Endothelial cell of umbilical vein (primary cell): Measurements from ENCODE around the gene CKS1B.

Experiments used
- CTCF ChIP-seq, 2 donors: IDR thresholded peaks; 1 replicate in 1 of 2; 2 replicates in 1 of 2; pipeline ENCODE4 v1.5.1; 2011; ENCODE audit warnings: low read length in 2 of 2, mild to moderate bottlenecking in 2 of 2, moderate library complexity in 2 of 2, control low read depth in 1 of 2, inconsistent platforms in 1 of 2, low read depth in 1 of 2; ENCODE audit not compliant: insufficient read depth in 1 of 2; ENCODE audit errors: extremely low read depth in 1 of 2
- EZH2 ChIP-seq: IDR thresholded peaks from 2 replicates; pipeline ENCODE4 v1.6.1; 2012; ENCODE audit warnings: borderline replicate concordance, low read depth, mild to moderate bottlenecking, moderate library complexity, low read length, inconsistent platforms; ENCODE audit not compliant: severe bottlenecking
- FOS ChIP-seq: IDR thresholded peaks from 2 replicates; pipeline ENCODE4 v1.6.1; 2011; ENCODE audit warnings: mild to moderate bottlenecking, low read length, moderate library complexity, borderline replicate concordance; ENCODE audit not compliant: insufficient read depth
- JUN ChIP-seq: IDR thresholded peaks from 2 replicates; pipeline ENCODE4 v1.6.1; 2011; ENCODE audit warnings: borderline replicate concordance, low read depth; ENCODE audit not compliant: insufficient read length, insufficient read depth
- POLR2A ChIP-seq: IDR thresholded peaks from 2 replicates; pipeline ENCODE4 v1.6.1; 2012; ENCODE audit warnings: low read depth, mild to moderate bottlenecking, control low read depth, low read length
- POLR2AphosphoS5 ChIP-seq: IDR thresholded peaks from 2 replicates; pipeline ENCODE4 v1.6.1; 2012; ENCODE audit warnings: low read depth, mild to moderate bottlenecking, control low read depth, low read length, moderate library complexity; ENCODE audit not compliant: insufficient read depth

GRCh38 chr1:155003227-155003765 is 28.8 kb downstream of the CKS1B start:
- TF ChIP-seq CTCF (IDR thresholded peaks at IDR 0.05; ENCODE audit: extremely low read depth in 1 of 2, insufficient read depth in 1 of 2, low read depth in 1 of 2, low read length in 2 of 2) (no peak), POLR2A (no peak), JUN (no peak), EZH2 (no peak), POLR2AphosphoS5 (no peak), FOS (no peak)
